Stimulated activated CD4-positive, alpha-beta T cell treated with anti-CD3 and anti-CD28 coated beads, Interleukin-4, amount 100 ng/mL, for 48 hours (primary cell): Measurements from ENCODE around the gene SRR.

Experiments used
- DNase-seq, 2 donors: peaks; one replicate each; pipeline ENCODE4 v3.0.0-alpha.2; 2020; ENCODE audit warnings: low read depth in 2 of 2

Gene SRR

DNA sequence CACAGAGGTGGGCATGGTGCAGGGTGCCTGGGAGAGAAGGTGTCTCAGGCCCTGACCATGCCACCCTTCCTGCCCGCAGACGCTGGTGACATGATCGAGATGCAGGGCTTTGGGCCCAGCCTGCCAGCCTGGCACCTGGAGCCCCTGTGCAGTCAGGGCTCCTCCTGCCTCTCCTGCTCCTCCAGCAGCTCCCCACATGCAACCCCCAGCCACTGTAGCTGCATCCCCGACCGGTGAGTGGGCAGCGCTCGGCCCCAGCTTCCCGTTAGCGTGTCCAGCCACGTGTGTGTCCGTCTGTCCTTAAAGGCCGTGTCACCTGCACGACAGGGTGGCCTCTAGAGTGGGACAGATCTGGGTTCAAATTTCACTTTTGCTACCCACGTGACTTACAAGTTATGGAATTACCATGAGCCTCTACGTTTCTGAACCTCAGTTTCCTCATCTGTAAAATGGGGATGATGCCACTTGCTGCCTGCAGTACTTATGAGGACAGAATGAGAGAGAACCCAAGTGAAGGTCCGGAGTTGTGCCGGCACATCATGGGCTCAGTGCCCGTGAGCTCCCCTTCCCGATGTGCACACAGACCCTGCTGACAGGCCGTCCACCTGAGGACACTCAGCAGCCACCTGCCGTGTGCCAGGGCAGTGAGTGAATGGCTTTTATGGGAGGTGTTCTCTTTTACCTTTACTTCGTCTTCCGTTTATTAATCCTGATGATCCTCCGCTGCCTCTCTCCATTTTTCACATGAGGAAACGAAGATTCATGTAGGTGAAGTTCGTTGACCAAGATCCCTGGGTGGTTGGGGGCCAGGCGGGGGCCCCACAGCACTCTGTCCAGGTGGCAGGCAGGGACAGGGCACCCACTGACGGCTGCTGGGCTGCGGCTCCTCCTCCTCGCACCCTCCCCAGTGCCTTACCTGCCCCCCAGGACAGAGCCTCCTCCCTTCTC is 67.7 kb downstream of the SRR start:
- no peak for DNase-seq

DNA sequence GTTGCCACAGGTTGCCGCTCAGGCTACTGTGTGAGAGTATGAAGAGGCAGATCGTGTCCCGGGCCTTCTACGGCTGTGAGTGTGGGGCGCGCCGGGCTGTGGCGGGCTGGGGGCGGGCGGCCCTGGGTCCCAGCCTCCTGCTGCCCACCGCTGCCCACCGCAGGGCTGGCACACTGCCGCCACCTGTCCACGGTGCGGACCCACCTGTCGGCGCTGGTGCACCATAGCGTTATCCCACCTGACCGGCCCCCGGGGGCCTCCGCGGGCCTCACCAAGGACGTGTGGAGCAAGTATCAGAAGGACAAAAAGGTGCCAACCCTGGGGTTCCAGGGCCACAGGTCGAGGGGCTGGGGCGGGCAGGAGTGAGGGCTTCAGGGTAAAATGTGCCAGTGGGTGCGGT is 68.4 kb downstream of the SRR start:
- DNase-seq: no peak

DNA sequence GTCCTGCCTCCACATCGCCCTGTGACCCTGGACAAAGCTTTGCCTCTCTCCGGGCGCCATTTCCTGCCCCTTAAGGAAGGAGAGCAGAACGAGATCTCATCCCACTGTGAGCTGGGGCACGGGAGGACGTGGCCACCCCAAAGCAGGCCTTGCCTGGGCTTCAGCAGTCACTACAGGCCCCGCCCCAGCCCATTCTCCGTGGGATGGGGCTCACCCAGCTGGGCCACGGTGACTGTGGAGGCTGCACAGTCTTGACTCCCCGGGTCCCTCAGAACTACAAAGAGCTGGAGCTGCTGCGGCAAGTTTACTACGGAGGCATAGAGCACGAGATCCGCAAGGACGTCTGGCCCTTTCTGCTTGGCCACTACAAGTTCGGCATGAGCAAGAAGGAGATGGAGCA is 68.9 kb downstream of the SRR start:
- no peak for DNase-seq

DNA sequence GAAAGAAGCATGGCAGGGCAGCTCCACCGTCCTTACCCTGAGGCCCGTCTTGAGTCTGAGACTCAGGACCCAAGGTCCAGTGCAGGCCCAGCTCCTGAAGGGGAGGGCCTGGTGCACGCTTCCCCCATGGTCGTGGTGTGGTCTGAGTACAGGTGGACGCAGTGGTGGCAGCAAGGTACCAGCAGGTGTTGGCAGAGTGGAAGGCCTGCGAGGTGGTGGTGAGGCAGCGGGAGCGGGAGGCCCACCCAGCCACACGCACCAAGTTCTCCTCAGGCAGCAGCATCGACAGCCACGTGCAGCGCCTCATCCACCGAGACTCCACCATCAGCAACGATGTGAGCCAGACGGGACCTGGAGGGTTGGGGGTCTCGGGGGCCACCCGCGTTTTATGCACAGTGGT is 69.4 kb downstream of the SRR start:
- DNase-seq: no peak
